ENCODE measurements around the gene OR6K6. TPM values are rescaled to one million over a fixed set of nuclear protein-coding genes. Genes with fewer than 3 reads are reported as not detected.

The OR6K6 gene
- polyA plus RNA-seq (2013), result not detected in 2 replicates

GRCh38 chr1:158754420-158754819, at the start of gene OR6K6:
TSS of gene OR6K6 (plus strand) at chr1:158754720. CDS start at chr1:158754888, 168 bp downstream.
- H2BK12ac ChIP-seq (ENCODE audit: low read length), result no peak within 1 kb of the TSS
- H3K9ac ChIP-seq (ENCODE audit: low read length), result no peak within 1 kb of the TSS
- no peaks in the 10 kb centered on the region for H3K9me3 ChIP-seq (ENCODE audit: insufficient read depth, low read depth, low read length)
- no peak within 1 kb of the TSS for H2BK120ac ChIP-seq (ENCODE audit: insufficient read depth, low read length, poor library complexity)
- no peak within 1 kb of the TSS for H4K91ac ChIP-seq (ENCODE audit: low read depth, low read length)
- H3K4me3 ChIP-seq (ENCODE audit: low read depth, low read length), result no peak within 1 kb of the TSS
- no peak within 1 kb of the TSS for H3K27ac ChIP-seq (ENCODE audit: low read depth, low read length)
- no peak within 1 kb of the TSS for H4K8ac ChIP-seq (ENCODE audit: low read depth, low read length)
- H3K4me2 ChIP-seq (ENCODE audit: low read length), result no peak within 1 kb of the TSS
- no peaks in the 10 kb centered on the region for H3K4me1 ChIP-seq (ENCODE audit: control insufficient read depth in 1 of 2, insufficient read depth in 2 of 2, low read length in 2 of 2)
- H3K4ac ChIP-seq (ENCODE audit: low read depth, low read length), result no peak within 1 kb of the TSS
- no CpG with 5 or more reads among the region's 2 CpGs for WGBS (ENCODE audit: extremely low coverage, insufficient coverage, insufficient read length)
- H3K14ac ChIP-seq (ENCODE audit: low read length), result no peak within 1 kb of the TSS
- no peak within 1 kb of the TSS for H3K23ac ChIP-seq (ENCODE audit: low read length)
- H2AK5ac ChIP-seq (ENCODE audit: low read length), result no peak within 1 kb of the TSS
- H3K27me3 ChIP-seq (ENCODE audit: insufficient read depth, low read length), result no peaks in the 10 kb centered on the region
- no peaks in the 10 kb centered on the region for H3K79me1 ChIP-seq (ENCODE audit: low read length)
- H3K79me2 ChIP-seq (ENCODE audit: control insufficient read depth, insufficient read depth, low read length, poor library complexity), result no peaks in the 10 kb centered on the region
- H2BK5ac ChIP-seq (ENCODE audit: low read depth, low read length, poor library complexity), result no peak within 1 kb of the TSS
- no peaks in the 10 kb centered on the region for H3K36me3 ChIP-seq (ENCODE audit: control insufficient read depth in 1 of 2, insufficient read depth in 2 of 2, low read length in 2 of 2)
- H3K18ac ChIP-seq (ENCODE audit: low read length), result no peak within 1 kb of the TSS
- no peak within 1 kb of the TSS for H2AFZ ChIP-seq (ENCODE audit: insufficient read depth, low read length, poor library complexity)
- no peak within 1 kb of the TSS for H4K12ac ChIP-seq (ENCODE audit: low read depth, low read length)
- no peak for DNase-seq

- Histone ChIP-seq H3K27me3 (ENCODE audit: insufficient read depth, low read length) (no peaks in the 10 kb centered on the region), H3K79me2 (ENCODE audit: control insufficient read depth, insufficient read depth, low read length, poor library complexity) (no peaks in the 10 kb centered on the region), H3K23ac (ENCODE audit: low read length) (no peak overlapping the region), H3K14ac (ENCODE audit: low read length) (no peak overlapping the region), H3K9me3 (ENCODE audit: insufficient read depth, low read depth, low read length) (no peaks in the 10 kb centered on the region), H2AK5ac (ENCODE audit: low read length) (no peak overlapping the region), H4K12ac (ENCODE audit: low read depth, low read length) (no peak overlapping the region), H2BK5ac (ENCODE audit: low read depth, low read length, poor library complexity) (no peak overlapping the region), H3K36me3 (ENCODE audit: control insufficient read depth in 1 of 2, insufficient read depth in 2 of 2, low read length in 2 of 2) (no peaks in the 10 kb centered on the region), H3K4me1 (ENCODE audit: control insufficient read depth in 1 of 2, insufficient read depth in 2 of 2, low read length in 2 of 2) (no peaks in the 10 kb centered on the region), H3K27ac (ENCODE audit: low read depth, low read length) (no peak overlapping the region), H2BK120ac (ENCODE audit: insufficient read depth, low read length, poor library complexity) (no peak overlapping the region), H4K91ac (ENCODE audit: low read depth, low read length) (no peak overlapping the region), H3K9ac (ENCODE audit: low read length) (no peak overlapping the region), H4K8ac (ENCODE audit: low read depth, low read length) (no peak overlapping the region), H3K18ac (ENCODE audit: low read length) (no peak overlapping the region), H3K4ac (ENCODE audit: low read depth, low read length) (no peak overlapping the region), H3K4me2 (ENCODE audit: low read length) (no peak overlapping the region), H2BK12ac (ENCODE audit: low read length) (no peak overlapping the region), H2AFZ (ENCODE audit: insufficient read depth, low read length, poor library complexity) (no peak overlapping the region), H3K4me3 (ENCODE audit: low read depth, low read length) (no peak overlapping the region), H3K79me1 (ENCODE audit: low read length) (no peaks in the 10 kb centered on the region)
- no CpG with 5 or more reads among the region's 2 CpGs for WGBS (ENCODE audit: extremely low coverage, insufficient coverage, insufficient read length)
- DNase-seq, result no peak
Measured at GRCh38 chr1:158706096-158706495, 48.4 kb upstream of the OR6K6 start.

- Histone ChIP-seq H3K14ac (ENCODE audit: low read length) (no peak overlapping the region), H3K9me3 (ENCODE audit: insufficient read depth, low read depth, low read length) (no peaks in the 10 kb centered on the region), H4K91ac (ENCODE audit: low read depth, low read length) (no peak overlapping the region), H2BK12ac (ENCODE audit: low read length) (no peak overlapping the region), H3K4me2 (ENCODE audit: low read length) (no peak overlapping the region), H3K79me1 (ENCODE audit: low read length) (no peaks in the 10 kb centered on the region), H3K4ac (ENCODE audit: low read depth, low read length) (no peak overlapping the region), H3K23ac (ENCODE audit: low read length) (no peak overlapping the region), H3K79me2 (ENCODE audit: control insufficient read depth, insufficient read depth, low read length, poor library complexity) (no peaks in the 10 kb centered on the region), H3K4me3 (ENCODE audit: low read depth, low read length) (no peak overlapping the region), H4K8ac (ENCODE audit: low read depth, low read length) (no peak overlapping the region), H3K27ac (ENCODE audit: low read depth, low read length) (no peak overlapping the region), H3K18ac (ENCODE audit: low read length) (no peak overlapping the region), H4K12ac (ENCODE audit: low read depth, low read length) (no peak overlapping the region), H2BK120ac (ENCODE audit: insufficient read depth, low read length, poor library complexity) (no peak overlapping the region), H2BK5ac (ENCODE audit: low read depth, low read length, poor library complexity) (no peak overlapping the region), H3K4me1 (ENCODE audit: control insufficient read depth in 1 of 2, insufficient read depth in 2 of 2, low read length in 2 of 2) (no peaks in the 10 kb centered on the region), H2AK5ac (ENCODE audit: low read length) (no peak overlapping the region), H2AFZ (ENCODE audit: insufficient read depth, low read length, poor library complexity) (no peak overlapping the region), H3K27me3 (ENCODE audit: insufficient read depth, low read length) (no peaks in the 10 kb centered on the region), H3K36me3 (ENCODE audit: control insufficient read depth in 1 of 2, insufficient read depth in 2 of 2, low read length in 2 of 2) (no peaks in the 10 kb centered on the region), H3K9ac (ENCODE audit: low read length) (no peak overlapping the region)
- WGBS (ENCODE audit: extremely low coverage, insufficient coverage, insufficient read length), result 80% methylated on average over 1 of the region's 4 CpGs
- no peak for DNase-seq
Measured at GRCh38 chr1:158711098-158711497, 43.4 kb upstream of the OR6K6 start.

DNA sequence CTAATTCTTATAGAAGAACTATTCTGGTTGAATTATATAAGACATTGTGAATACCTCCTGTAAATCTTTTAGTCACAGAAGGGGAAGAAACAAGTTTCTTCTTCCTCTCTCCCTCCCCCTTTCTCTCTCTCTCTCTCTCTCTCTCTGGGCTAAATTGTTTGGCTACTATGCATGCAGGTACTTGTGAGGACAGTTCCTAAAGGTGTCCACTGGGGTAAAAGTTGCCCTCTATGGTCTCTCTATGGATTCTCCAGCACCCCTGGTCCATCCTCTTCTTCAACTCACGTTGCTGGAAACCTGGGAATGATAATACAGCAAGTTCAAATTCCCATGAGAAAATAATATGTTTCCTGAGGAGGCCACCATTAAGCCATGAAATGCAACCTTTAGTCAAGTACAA, 39.8 kb upstream of the OR6K6 start:
- H3K23ac ChIP-seq (ENCODE audit: low read length), result no peak overlapping the region
- no peak overlapping the region for H3K9ac ChIP-seq (ENCODE audit: low read length)
- no peak overlapping the region for H3K18ac ChIP-seq (ENCODE audit: low read length)
- H3K4me2 ChIP-seq (ENCODE audit: low read length), result no peak overlapping the region
- no peak for DNase-seq
- no peak overlapping the region for H3K4me3 ChIP-seq (ENCODE audit: low read depth, low read length)
- no peaks in the 10 kb centered on the region for H3K9me3 ChIP-seq (ENCODE audit: insufficient read depth, low read depth, low read length)
- no peak overlapping the region for H2BK12ac ChIP-seq (ENCODE audit: low read length)
- no peak overlapping the region for H2BK120ac ChIP-seq (ENCODE audit: insufficient read depth, low read length, poor library complexity)
- no peak overlapping the region for H4K12ac ChIP-seq (ENCODE audit: low read depth, low read length)
- H3K27ac ChIP-seq (ENCODE audit: low read depth, low read length), result no peak overlapping the region
- no peak overlapping the region for H3K4ac ChIP-seq (ENCODE audit: low read depth, low read length)
- H2BK5ac ChIP-seq (ENCODE audit: low read depth, low read length, poor library complexity), result no peak overlapping the region
- H4K8ac ChIP-seq (ENCODE audit: low read depth, low read length), result no peak overlapping the region
- no peak overlapping the region for H3K14ac ChIP-seq (ENCODE audit: low read length)
- no peaks in the 10 kb centered on the region for H3K79me2 ChIP-seq (ENCODE audit: control insufficient read depth, insufficient read depth, low read length, poor library complexity)
- no peaks in the 10 kb centered on the region for H3K36me3 ChIP-seq (ENCODE audit: control insufficient read depth in 1 of 2, insufficient read depth in 2 of 2, low read length in 2 of 2)
- no peaks in the 10 kb centered on the region for H3K4me1 ChIP-seq (ENCODE audit: control insufficient read depth in 1 of 2, insufficient read depth in 2 of 2, low read length in 2 of 2)
- no CpG with 5 or more reads among the region's 1 CpG for WGBS (ENCODE audit: extremely low coverage, insufficient coverage, insufficient read length)
- H4K91ac ChIP-seq (ENCODE audit: low read depth, low read length), result no peak overlapping the region
- no peak overlapping the region for H2AFZ ChIP-seq (ENCODE audit: insufficient read depth, low read length, poor library complexity)
- no peaks in the 10 kb centered on the region for H3K79me1 ChIP-seq (ENCODE audit: low read length)
- no peak overlapping the region for H2AK5ac ChIP-seq (ENCODE audit: low read length)
- H3K27me3 ChIP-seq (ENCODE audit: insufficient read depth, low read length), result no peaks in the 10 kb centered on the region

Measured in trophoblast cell (in vitro differentiated cells and primary cell).